Hematopoietic multipotent progenitor cell (in vitro differentiated cells): ENCODE data around the gene EPB41. TPM values are rescaled to one million over a fixed set of nuclear protein-coding genes. Genes with fewer than 3 reads are reported as not detected.

Experiments
- DNase-seq, 3 donors: peaks; one replicate each; pipeline ENCODE4 v3.0.0-alpha.2; 2011 to 2015; ENCODE audit warnings: low read depth in 2 of 3, low spot score in 2 of 3
- total RNA-seq: library from RNA; depleted of rRNA; stranded (reverse); fragments of >200 nt; gene quantifications from one replicate; pipeline ENCODE4 v1.2.3, GENCODE V29; 2012

EPB41 gene
- total RNA-seq, 1 donor: 63.3 TPM

DNA sequence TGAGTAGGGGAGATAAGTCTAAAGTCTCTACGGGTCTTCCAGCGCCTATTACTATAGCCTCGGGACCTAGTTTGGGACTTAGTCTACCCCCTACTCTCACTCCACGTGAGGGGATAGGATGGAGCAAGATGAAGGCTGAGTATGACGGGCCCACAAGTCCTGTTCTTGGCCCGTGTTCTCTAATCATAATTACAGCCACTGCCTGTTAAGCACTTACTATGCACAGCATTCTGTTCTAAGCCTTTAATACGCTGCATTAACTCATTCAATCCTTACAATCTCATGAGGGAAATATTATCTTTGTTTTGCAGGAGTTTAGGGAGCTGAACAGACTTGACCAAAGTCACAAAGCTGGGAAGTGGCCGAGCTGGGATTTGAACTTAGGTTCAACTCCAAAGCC, 23.9 kb upstream of the EPB41 start:
- DNase-seq: no peak

DNA sequence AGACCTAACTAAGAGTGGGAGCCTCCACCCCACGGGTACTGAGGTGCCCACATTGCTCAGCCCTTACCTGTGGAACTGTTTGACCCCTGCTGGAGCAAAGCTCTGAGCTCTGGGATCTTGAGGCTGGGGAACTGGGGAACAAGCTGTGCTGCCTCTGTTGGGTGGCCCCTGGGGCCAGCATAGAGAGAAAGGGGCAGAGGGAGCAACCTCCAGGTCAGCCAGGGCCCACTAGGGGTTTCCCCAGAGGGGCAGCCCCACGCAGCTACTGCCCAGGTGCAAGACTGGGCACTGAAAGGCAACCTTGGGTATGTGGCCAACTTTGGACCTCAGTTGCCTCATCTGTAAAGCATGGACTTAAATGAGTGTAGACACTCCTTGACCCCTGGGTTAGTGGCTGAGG, 23.5 kb upstream of the EPB41 start:
- DNase-seq: no peak

DNA sequence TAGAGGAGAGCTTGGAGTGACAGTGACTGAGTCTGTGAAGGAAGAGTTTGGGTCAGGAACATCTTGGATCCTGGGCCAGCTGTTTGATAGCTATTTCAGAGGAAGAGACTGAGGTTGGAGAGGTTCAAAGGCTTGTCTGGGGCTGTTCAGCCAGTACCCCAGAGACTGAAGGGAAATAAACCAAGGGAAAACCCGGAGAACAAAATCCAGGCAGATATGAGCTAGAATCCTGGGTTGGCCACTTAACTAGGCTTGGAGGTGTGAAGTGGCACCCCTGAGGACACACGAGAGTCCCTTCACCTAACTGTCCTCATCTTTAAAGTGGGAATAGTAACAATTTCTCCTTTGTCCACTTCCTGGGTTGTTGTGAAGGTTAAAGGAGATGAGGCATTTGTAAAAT, 23.1 kb upstream of the EPB41 start:
- DNase-seq: no peak

DNA sequence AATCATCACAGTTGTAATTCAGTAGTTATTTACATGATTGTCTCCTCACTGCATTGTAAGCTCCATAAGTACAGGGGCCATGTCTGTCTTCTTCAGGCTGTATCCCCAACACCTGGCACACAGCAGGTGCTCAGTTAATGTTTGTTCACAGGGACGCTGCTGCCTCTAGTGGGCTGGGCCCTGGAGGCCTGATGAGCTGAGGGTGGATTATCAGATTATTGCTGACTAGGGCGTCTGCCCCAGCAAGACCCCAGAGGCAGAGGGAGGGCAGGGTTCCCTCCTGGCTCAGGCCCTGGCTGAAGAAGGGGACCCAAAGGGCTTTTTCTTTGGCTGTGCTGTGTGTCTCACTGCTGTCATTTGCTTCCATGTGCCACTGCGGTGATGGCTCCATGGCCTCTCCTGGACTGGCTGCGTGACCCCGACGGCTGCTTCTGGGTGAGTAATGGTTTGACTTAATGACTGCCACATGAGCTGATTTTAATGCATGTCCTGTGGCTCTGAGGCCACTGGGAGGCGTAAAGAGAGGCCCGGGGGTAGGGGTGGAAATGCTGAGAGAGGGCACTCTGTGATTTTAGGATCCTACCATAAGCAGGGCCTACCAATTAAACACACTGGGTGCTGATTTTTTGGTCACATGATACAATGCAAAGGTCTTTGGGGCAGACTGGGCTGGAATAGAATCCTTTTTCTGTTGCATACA, 20.8 kb upstream of the EPB41 start:
- DNase-seq: peak in 1 of 3 donors; percentile 39

DNA sequence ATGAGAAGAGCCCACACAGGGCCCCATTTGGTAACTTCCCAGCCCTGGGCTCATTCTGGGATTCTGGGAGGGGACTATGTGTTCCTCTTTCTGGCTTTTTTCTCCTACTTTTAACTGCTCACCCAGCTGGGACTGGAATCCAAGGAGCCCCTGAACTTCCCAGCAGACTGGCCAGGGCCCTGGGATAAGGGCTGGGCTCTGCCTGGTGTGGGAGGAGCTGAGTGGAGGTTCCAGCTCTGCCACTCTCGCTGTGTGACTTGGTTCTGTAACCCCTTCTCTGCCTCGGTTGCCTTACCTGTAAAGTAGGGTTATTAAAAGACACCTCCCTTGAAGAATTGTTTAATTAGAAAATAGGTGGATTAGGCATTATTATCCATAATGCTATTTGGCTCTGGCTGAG, 19.6 kb upstream of the EPB41 start:
- DNase-seq: no peak

DNA sequence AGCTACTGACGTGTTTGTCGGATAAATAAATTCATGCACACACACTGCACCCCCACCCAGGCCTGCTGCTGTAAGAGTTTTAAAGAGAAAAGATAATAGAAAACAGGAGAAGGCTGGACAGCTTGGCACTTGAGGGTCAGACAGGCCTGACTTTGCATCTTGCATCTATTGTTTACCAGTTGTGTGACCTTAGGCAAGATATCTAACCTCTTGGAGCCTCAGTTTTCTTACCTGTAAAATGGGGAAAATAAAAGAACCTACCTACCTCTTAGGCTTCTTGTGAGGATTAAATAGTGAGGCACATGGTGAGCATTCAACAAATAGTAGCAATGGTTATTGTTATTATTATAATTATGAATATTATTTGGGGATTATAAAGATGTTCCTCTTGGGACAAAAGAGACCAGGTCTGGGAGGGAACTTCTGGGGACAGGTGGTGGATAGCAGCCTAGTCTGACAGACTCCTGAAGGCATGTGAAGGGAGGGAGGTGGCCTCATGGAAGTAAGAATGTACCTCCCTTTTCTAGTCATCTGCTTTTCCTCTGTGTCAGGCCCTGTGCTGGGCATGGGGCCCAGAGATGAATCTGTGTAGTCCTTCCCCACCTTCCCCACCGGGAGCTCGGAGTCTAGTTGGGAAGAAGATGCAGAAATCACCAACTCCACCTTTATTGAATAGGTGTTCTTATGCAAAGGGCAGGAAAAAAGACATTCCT, 18.3 kb upstream of the EPB41 start:
- DNase-seq: no peak

DNA sequence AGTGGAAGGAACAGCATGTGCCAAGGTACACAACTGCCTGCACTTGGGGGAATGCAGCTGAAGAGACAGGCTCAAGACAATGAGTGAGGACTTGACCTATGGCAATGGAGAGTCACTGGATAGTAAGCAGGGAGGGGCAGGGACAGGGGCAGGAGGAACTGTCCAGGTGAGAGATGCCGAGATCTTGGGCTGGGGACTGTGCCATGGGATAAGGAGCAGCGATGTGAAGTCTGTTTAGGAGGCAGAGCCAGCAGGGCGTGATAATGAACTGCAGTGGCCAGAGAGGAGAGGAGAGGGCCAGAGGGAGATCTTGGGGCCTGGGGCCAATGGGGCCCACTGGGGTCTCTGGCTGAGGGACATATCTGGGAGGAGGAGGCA, 17.8 kb upstream of the EPB41 start:
- no peak for DNase-seq

DNA sequence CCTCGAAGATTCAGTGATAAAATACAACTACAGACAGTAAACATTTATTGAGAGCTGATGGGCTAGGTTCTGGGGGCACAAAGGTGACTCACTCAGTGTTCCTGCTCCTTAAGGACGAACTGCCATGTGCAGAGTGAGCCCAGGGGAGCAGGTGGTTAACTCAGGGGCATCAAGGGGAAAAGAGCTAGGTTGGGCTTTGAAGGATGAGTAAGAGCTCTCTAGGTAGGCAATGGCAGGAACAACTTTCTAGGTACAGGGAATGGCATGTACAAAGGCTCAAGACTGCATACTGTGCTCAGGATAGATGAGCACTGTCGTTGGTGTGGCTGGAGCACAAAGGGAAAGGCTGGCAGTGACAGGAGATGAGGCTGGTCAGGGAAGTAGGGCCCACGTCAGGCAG, 16.6 kb upstream of the EPB41 start:
- DNase-seq: no peak

DNA sequence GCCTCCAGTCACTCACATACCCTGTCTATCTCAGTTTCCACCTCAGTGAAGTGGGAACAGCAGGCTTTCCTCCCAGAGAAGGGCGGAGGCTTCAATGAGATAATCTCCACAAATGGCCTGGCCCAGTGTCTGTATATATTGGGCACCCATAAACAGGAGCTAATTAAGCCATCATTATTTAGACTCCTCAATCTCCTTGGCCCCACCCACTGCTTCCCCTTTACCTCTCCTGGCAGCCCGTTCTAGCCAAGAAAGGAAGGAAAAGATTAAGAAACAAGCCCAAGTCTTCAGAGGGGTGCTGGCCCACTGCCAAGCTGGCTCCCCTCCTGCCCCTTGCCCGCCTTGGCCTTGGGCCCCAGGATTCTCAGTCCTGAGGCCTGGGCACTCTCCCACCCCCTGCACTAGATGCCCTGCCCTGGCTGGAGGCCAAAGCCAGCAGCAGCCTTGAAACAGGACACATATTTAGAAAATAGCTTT, 15.9 kb upstream of the EPB41 start:
- DNase-seq: peak in 1 of 3 donors; percentile 41

DNA sequence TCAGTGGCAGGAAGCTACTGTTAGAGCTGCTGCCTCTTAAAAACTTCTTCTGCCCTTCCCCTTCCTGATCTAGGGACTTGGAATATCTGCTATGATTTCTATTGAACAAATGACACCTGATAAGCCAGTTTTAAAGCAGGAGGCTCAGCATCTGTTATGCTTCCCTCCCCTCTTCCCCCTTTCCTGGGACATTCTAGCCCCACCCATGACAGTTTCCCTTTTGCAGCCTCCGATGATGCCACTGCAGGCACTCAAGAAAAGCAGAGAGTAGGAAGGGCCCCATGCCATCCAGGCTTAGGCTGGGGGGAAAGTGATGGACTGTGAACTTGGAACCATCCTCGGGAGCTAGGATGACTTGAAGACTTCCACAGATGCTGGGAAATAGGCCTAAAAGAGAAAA, 15.1 kb upstream of the EPB41 start:
- DNase-seq: no peak

DNA sequence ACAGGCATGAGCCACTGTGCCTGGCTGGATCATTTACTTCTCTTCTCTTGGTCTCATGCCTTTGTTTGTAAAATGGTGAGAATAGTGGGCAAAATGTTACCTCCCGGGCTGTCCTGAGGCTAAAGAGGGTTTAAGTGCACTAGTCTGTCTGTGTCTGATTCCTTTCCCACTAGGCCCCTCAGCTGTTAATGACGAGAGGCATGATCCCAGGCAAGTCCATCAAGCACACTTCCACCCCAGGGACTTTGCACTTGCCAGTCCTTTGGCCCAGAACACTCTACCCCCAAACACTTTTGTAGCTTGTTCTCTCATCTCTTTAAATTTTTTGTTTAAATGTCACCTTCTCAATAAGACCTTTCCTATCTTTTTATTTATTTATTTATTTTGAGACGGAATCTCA, 13.8 kb upstream of the EPB41 start:
- DNase-seq: no peak

DNA sequence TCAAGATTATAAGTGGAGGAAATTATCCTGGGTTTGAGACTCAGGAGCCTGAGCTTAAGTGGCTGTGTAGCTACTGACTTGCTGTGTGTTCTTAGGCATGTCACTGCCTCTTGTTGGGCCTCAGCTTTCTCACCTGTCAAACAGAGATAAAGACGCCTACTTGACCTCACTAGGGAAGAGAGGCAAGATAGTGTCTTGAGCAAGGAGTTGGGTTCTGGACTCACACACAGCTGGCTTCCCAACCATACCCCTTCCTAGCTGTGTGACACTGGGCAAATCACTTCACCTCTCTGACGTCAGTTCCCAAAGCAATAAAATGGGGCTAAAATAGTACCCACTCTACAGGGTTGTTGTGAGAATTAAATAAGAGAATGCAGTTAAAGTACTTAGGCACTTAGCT, 11.6 kb upstream of the EPB41 start:
- DNase-seq: no peak

DNA sequence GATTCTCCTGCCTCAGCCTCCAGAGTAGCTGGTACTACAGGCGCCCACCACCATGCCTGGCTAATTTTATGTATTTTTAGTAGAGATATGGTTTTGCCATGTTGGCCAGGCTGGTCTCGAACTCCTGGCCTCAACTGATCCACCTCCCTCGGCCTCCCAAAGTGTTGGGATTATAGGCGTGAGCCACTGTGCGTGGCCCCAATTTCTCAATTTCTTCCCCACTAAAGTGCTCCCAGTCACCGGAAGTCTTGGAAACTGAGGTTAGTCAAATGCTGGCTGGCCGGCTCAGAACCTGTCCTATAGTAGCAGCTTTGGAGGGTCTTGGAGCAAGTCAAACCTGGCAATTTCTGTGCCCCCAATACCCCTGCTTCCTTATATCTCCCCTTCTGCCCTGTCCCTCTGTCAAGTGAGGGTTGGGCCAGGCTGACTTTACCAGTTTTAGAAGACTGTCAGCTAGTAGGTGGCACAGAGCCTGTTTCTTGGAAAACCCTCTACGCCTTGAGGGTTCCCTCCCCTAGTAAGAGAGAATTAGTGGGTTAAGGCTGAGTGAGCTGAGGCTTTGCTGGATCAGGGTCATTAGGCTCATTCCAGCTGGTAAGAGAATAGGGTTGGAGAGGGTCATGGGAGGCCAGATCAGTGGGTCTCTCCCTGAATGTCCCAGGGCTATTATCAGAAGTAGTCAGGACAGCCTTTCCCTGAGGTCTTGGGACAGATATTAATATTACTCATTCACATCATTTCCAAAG, 8.3 kb upstream of the EPB41 start:
- no peak for DNase-seq

DNA sequence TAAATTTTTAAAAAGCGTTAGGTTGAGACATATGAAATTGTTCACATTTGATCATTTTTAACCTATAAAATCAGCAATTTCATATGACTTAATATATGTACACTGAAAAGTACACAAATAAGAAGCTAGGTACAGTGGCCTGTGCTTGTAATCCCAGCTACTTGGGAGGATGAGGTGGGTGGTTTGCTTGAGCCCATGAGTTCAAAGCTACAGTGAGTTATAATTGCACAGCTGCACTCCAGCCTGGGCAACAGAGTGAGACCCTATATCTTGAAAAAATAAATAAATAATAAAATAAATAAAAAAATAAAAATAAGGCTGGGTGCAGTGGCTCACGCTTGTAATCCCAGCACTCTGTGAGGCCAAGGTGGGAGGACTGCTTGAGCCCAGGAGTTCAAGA, 5.2 kb upstream of the EPB41 start:
- DNase-seq: no peak

DNA sequence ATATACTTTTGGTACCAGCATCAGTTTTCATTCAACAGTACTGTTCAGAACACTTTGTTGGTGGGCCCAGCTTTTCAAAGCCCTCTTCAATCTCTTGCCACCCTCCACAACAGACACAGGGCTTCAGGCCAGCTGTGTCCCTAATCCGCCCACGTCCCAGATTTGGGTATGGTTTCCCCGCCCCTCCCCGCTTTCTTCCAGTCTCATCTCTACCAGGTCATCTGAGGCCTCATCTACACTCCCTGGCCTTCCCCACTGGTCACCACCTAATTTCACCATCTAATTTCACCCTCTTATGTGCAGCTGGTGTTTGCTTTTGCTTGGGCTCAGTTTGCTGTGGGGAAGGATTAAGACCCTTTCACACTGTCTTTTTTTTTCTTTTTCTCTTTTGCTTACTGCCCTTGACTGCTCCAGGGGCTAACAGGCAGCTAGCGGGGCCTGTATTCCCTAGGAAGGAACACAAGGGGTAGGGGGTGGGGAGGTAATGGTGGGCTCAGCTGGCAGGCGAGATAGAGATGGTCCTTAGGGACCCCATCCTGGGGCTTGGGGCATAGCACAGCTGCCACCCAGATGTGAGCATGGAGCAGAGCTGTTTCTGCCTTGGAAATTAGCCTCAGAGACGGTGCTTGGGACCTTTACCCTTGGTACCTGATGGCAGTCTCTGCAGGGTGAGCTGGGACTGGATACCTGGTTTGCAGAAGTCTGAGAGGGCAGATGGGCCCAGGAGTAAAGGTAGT, 3.8 kb upstream of the EPB41 start:
- no peak for DNase-seq

DNA sequence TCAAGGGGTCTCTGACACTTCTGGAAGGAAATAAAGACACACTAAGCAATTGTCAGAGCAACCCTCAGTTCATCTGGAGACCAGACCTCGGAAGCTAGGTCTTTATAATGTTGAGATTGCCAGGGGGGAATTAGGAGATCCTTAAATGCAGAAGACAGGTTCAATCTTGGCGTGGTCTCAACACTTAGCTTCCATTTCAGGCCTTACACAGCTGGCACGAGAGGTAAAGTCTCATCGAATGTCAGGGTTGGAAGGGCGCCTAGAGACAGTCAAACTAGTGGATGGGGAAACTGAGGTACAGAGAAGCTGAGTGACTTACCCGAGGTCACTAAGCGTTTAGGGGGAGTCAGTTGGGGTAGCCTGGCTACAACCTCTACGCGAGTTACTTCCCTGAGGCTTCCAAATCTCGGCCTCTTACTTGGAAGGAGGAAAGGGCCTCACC, 562 bp upstream of the EPB41 start:
- no peak for DNase-seq

DNA sequence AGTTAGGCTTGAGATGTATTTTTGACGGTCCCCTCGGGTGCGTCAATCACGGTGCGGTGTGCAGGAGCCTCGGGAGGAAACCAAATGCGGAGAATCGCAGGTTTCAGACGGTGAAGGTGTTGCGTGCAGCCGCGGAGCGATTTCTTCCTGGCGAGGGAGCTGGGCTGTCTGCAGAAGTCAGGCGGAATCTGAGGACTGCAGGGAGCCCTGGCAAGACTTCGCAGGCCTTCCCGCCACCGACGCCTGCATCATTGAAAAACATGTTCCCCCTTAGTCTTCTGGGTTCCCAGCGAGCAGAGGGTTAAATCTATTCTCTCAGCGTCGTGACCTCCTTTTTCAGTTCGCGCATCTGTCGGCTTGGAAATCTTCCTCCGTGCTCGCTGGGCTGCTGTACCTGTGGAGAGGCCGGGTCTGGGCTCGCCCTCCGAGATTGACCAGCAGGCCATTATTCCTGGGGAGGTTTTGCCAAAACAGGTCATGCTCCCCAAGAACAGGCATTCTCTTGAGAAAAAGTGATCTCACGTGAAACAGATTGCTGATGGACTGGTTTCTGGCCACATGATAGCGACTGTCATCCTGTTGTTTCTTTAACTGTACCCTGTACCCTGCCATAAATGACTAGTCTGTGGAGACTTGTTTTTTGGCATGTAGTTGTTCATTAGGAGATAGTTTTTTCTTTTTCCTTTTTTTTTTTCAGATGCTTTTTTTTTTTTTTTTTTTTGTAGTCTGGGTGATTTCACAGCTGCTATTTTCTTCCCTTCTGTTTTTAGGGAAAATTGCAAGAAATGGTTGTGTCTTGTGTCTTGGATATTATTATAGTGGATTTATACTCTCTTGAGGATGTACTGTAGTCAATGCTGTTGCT, 894 bp downstream of the EPB41 start:
- peak in 2 of 3 donors; percentile 22 to 37 for DNase-seq

DNA sequence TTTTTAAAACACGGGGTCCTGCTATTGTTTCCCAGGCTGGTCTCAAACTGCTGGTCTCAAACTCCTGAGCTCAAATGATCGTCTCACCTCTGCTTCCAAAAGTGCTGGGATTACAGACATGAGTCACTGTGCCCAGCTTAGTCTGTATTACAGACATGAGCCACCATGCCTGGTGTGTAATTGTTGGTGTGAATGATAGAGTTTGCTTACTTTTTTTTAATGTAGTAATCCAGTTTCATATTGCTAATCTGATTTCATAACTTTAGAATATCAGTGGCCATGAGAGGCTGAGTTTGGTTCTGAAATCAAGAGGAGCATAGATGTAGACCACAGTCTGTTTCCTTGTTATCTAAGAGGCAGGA, 3.4 kb downstream of the EPB41 start:
- DNase-seq: no peak

DNA sequence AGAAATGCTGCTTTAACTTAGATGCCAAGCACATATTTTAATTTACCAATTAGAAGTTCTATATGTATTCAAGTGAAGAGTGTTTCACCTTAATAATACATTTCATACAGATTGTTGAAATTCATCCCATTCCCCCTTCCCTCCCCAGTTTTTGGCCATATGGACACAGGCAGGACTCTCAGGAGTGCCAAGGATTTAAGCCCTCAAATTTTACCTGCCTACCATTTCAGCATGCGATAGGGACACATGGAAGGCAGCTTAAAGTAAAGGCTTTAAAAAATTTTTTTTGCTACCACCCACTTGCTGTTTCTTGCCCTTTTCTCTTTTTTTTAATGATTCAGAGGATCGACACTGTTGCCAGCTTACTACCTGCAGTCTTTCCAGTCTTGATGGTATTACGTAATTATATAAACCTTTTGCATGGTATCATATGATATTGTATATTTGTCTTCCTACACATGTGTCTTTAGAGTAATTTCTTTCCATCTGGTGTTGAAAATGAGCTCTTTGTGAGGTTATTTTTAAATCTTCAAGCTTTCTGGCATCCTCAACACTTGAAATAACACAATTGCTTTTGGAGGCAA, 7.0 kb downstream of the EPB41 start:
- no peak for DNase-seq
